K562 (cell line): ENCODE data around the gene MKRN3. TPM values are rescaled to one million over a fixed set of nuclear protein-coding genes. Genes with fewer than 3 reads are reported as not detected.

Source experiments
- MECOM ChIP-seq: fragments of 250-450 bp; sonication (Bioruptor Pico); IDR thresholded peaks from 2 replicates; pipeline ENCODE4 v1.8.0; 2022; ENCODE audit warnings: inconsistent platforms
- MEF2D ChIP-seq: conservative IDR thresholded peaks from 2 replicates; pipeline ENCODE4 v1.6.1; 2016; ENCODE audit warnings: low read depth, missing genetic modification characterization, missing compliant biosample characterization
- SLC30A9 ChIP-seq: fragments of 250-450 bp; sonication (Bioruptor Pico); IDR thresholded peaks from 2 replicates; pipeline ENCODE4 v1.8.0; 2022; ENCODE audit warnings: mild to moderate bottlenecking, moderate library complexity
- SMAD4 ChIP-seq: fragments of 250-450 bp; sonication (Bioruptor Pico); conservative IDR thresholded peaks from 2 replicates; pipeline ENCODE4 v1.8.0; 2021; ENCODE audit warnings: inconsistent platforms, mild to moderate bottlenecking, moderate library complexity
- ZBTB1 ChIP-seq: sonication (generic); formaldehyde crosslinking; IDR thresholded peaks from 2 replicates; pipeline ENCODE4 v1.8.1; 2023; ENCODE audit warnings: missing genetic modification reagents, low read depth, mild to moderate bottlenecking, borderline replicate concordance
- polyA plus RNA-seq, 8 experiments: library from polyadenylated mRNA; depleted of rRNA in 4 of 8; stranded (reverse) in 5 of 8; unstranded in 3 of 8; fragments of >200 nt; fragmentation: Nextera tagmentation in 2 of 8; fragmentation: Illumina TruSeq in 1 of 8; extraction: Ambion mirVana in 2 of 8; extraction: Trizol in 1 of 8; gene quantifications; 2 replicates each; pipeline versions ENCODE4 v1.2.1 to v1.2.3, GENCODE V29; 2011 to 2014; ENCODE audit warnings: inconsistent platforms in 1 of 8, missing spikeins in 1 of 8
- total RNA-seq, 7 experiments: library from RNA; depleted of rRNA in 6 of 7; stranded (reverse); fragments of >200 nt in 6 of 7; fragmentation: Illumina TruSeq in 2 of 7; extraction: Trizol in 2 of 7; gene quantifications; 2 replicates each; pipeline versions ENCODE4 v1.2.1 to v1.2.3, GENCODE V29; 2011 to 2021; ENCODE audit warnings: low replicate concordance in 1 of 7
- TF ChIP-seq, protein P1 (sequence below), 3 experiments: fragments of 200-800 bp in 1 of 3; fragments of 250-450 bp in 1 of 3; fragments of 450-650 bp in 1 of 3; sonication (Bioruptor Pico) in 1 of 3; sonication (Bioruptor generic) in 1 of 3; formaldehyde crosslinking in 1 of 3; IDR thresholded peaks; 2 replicates each; pipeline versions ENCODE4 v1.6.1 to v1.8.0; 2016 to 2022; ENCODE audit warnings: mild to moderate bottlenecking in 2 of 3, missing genetic modification characterization in 2 of 3, missing compliant biosample characterization in 1 of 3, moderate library complexity in 1 of 3
- TF ChIP-seq, protein P2 (sequence below): fragments of 150-350 bp; IDR thresholded peaks from 2 replicates; pipeline ENCODE4 v1.6.1; 2014; ENCODE audit warnings: low read depth, mild to moderate bottlenecking, low read length, borderline replicate concordance
- TF ChIP-seq, protein P3 (sequence below), 2 experiments: fragments of 450-650 bp in 1 of 2; IDR thresholded peaks; 2 replicates each; pipeline ENCODE4 v1.6.1; 2011 to 2017; ENCODE audit warnings: low read depth in 2 of 2, antibody characterized with exemption in 1 of 2, borderline replicate concordance in 1 of 2, low read length in 1 of 2, mild to moderate bottlenecking in 1 of 2, mixed read lengths in 1 of 2; ENCODE audit not compliant: control insufficient read depth in 1 of 2
- TF ChIP-seq, protein P4 (sequence below), 2 experiments: fragments of 150-350 bp in 1 of 2; IDR thresholded peaks; 2 replicates each; pipeline ENCODE4 v1.6.1; 2012 to 2016; ENCODE audit warnings: low read depth in 2 of 2, low read length in 2 of 2, mild to moderate bottlenecking in 1 of 2, moderate library complexity in 1 of 2

MKRN3 gene
- total and polyA plus RNA-seq, 9 of the 15 experiments (the other 6 are each of a cell fraction or from before 2014, with no cell fraction given) = 6.5 to 33.4 (median 25.1) TPM

DNA sequence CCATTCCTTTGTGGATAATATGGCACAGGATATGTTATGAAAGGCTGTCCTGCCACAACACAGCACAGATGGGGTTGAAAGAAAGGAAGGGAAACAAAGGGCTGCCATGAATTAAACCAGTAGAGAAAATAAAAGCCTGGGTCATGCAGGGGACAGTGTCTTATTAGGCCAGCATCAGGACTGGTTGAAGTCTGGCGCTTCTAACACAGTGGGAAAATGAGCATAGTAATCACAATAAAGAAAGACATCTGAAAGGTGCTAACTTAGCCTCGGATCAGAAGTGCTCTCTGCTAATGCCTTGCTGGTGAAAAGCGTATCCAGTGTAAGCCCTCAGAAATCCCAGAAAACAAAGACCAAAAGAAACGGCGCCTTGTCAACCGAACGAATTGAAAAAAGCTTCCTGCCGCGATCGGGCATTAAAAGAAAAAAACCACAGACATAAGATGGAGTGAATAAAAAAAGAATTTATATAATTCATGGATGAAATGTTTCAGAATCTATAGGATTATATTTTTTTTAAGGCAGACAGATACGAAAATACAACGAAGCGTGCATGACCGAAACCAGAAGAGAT is 566 bp upstream of the MKRN3 start (continued):
- TF ChIP-seq, protein P1, sequence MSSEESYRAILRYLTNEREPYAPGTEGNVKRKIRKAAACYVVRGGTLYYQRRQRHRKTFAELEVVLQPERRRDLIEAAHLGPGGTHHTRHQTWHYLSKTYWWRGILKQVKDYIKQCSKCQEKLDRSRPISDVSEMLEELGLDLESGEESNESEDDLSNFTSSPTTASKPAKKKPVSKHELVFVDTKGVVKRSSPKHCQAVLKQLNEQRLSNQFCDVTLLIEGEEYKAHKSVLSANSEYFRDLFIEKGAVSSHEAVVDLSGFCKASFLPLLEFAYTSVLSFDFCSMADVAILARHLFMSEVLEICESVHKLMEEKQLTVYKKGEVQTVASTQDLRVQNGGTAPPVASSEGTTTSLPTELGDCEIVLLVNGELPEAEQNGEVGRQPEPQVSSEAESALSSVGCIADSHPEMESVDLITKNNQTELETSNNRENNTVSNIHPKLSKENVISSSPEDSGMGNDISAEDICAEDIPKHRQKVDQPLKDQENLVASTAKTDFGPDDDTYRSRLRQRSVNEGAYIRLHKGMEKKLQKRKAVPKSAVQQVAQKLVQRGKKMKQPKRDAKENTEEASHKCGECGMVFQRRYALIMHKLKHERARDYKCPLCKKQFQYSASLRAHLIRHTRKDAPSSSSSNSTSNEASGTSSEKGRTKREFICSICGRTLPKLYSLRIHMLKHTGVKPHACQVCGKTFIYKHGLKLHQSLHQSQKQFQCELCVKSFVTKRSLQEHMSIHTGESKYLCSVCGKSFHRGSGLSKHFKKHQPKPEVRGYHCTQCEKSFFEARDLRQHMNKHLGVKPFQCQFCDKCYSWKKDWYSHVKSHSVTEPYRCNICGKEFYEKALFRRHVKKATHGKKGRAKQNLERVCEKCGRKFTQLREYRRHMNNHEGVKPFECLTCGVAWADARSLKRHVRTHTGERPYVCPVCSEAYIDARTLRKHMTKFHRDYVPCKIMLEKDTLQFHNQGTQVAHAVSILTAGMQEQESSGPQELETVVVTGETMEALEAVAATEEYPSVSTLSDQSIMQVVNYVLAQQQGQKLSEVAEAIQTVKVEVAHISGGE (CRISPR knock-in tag; IDR thresholded peaks at IDR 0.05) = 0 out of 6 replicates have a peak, but pooled peaks of 1 of the 3 experiments have one; percentile 96
- TF ChIP-seq MEF2D = no peak
- TF ChIP-seq, protein P2, sequence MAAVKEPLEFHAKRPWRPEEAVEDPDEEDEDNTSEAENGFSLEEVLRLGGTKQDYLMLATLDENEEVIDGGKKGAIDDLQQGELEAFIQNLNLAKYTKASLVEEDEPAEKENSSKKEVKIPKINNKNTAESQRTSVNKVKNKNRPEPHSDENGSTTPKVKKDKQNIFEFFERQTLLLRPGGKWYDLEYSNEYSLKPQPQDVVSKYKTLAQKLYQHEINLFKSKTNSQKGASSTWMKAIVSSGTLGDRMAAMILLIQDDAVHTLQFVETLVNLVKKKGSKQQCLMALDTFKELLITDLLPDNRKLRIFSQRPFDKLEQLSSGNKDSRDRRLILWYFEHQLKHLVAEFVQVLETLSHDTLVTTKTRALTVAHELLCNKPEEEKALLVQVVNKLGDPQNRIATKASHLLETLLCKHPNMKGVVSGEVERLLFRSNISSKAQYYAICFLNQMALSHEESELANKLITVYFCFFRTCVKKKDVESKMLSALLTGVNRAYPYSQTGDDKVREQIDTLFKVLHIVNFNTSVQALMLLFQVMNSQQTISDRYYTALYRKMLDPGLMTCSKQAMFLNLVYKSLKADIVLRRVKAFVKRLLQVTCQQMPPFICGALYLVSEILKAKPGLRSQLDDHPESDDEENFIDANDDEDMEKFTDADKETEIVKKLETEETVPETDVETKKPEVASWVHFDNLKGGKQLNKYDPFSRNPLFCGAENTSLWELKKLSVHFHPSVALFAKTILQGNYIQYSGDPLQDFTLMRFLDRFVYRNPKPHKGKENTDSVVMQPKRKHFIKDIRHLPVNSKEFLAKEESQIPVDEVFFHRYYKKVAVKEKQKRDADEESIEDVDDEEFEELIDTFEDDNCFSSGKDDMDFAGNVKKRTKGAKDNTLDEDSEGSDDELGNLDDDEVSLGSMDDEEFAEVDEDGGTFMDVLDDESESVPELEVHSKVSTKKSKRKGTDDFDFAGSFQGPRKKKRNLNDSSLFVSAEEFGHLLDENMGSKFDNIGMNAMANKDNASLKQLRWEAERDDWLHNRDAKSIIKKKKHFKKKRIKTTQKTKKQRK = no peak
- TF ChIP-seq, protein P3, sequence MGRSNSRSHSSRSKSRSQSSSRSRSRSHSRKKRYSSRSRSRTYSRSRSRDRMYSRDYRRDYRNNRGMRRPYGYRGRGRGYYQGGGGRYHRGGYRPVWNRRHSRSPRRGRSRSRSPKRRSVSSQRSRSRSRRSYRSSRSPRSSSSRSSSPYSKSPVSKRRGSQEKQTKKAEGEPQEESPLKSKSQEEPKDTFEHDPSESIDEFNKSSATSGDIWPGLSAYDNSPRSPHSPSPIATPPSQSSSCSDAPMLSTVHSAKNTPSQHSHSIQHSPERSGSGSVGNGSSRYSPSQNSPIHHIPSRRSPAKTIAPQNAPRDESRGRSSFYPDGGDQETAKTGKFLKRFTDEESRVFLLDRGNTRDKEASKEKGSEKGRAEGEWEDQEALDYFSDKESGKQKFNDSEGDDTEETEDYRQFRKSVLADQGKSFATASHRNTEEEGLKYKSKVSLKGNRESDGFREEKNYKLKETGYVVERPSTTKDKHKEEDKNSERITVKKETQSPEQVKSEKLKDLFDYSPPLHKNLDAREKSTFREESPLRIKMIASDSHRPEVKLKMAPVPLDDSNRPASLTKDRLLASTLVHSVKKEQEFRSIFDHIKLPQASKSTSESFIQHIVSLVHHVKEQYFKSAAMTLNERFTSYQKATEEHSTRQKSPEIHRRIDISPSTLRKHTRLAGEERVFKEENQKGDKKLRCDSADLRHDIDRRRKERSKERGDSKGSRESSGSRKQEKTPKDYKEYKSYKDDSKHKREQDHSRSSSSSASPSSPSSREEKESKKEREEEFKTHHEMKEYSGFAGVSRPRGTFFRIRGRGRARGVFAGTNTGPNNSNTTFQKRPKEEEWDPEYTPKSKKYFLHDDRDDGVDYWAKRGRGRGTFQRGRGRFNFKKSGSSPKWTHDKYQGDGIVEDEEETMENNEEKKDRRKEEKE (IDR thresholded peaks at IDR 0.05; ENCODE audit: borderline replicate concordance in 1 of 2, control insufficient read depth in 1 of 2, low read depth in 2 of 2, low read length in 1 of 2) = no peak
- no peak for TF ChIP-seq SMAD4 (CRISPR knock-in tag)
- no peak for TF ChIP-seq MECOM (CRISPR knock-in tag)
- TF ChIP-seq SLC30A9 (CRISPR knock-in tag) = no peak
- TF ChIP-seq ZBTB1 (CRISPR knock-in tag) = no peak
- TF ChIP-seq, protein P4, sequence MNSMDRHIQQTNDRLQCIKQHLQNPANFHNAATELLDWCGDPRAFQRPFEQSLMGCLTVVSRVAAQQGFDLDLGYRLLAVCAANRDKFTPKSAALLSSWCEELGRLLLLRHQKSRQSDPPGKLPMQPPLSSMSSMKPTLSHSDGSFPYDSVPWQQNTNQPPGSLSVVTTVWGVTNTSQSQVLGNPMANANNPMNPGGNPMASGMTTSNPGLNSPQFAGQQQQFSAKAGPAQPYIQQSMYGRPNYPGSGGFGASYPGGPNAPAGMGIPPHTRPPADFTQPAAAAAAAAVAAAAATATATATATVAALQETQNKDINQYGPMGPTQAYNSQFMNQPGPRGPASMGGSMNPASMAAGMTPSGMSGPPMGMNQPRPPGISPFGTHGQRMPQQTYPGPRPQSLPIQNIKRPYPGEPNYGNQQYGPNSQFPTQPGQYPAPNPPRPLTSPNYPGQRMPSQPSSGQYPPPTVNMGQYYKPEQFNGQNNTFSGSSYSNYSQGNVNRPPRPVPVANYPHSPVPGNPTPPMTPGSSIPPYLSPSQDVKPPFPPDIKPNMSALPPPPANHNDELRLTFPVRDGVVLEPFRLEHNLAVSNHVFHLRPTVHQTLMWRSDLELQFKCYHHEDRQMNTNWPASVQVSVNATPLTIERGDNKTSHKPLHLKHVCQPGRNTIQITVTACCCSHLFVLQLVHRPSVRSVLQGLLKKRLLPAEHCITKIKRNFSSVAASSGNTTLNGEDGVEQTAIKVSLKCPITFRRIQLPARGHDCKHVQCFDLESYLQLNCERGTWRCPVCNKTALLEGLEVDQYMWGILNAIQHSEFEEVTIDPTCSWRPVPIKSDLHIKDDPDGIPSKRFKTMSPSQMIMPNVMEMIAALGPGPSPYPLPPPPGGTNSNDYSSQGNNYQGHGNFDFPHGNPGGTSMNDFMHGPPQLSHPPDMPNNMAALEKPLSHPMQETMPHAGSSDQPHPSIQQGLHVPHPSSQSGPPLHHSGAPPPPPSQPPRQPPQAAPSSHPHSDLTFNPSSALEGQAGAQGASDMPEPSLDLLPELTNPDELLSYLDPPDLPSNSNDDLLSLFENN (IDR thresholded peaks at IDR 0.05; ENCODE audit: low read depth in 2 of 2, low read length in 2 of 2) = no peak
